GM21786 (cell line): ENCODE data around the gene RPTN.
"Not testable (repeated sequence)": the region's sequence is repeated elsewhere in the genome, so short reads cannot be mapped to it uniquely, and the experiment has no call there.

ENCODE experiments used
- ATAC-seq: cut with Tn5 transposase; IDR thresholded peaks from one replicate; pipeline ENCODE4 v1.9.1; 2021; ENCODE audit not compliant: unreplicated experiment

RPTN gene

GRCh38 chr1:152166966-152167365, 7.9 kb upstream of the RPTN start:
- no peak for ATAC-seq

- ATAC-seq = no peak
Observed at GRCh38 chr1:152165286-152166077, 6.5 kb upstream of the RPTN start.

GRCh38 chr1:152164517-152165136, 5.6 kb upstream of the RPTN start:
- ATAC-seq = no peak

- no peak for ATAC-seq
Observed at GRCh38 chr1:152162792-152163463, 3.9 kb upstream of the RPTN start.

GRCh38 chr1:152160576-152160975, 1.5 kb upstream of the RPTN start:
- no peak for ATAC-seq

GRCh38 chr1:152153996-152154395, 5.0 kb downstream of the RPTN start:
- no peak for ATAC-seq

- ATAC-seq = no peak
Observed at GRCh38 chr1:152151646-152152045, 7.4 kb downstream of the RPTN start.

GRCh38 chr1:152148981-152149380, 10.0 kb downstream of the RPTN start:
- no peak for ATAC-seq

- ATAC-seq = no peak
Observed at GRCh38 chr1:152148051-152148450, 11.0 kb downstream of the RPTN start.

- ATAC-seq = no peak
Observed at GRCh38 chr1:152145769-152146168, 13.3 kb downstream of the RPTN start.

- not testable (repeated sequence) for ATAC-seq
Observed at GRCh38 chr1:152144674-152145183, 14.3 kb downstream of the RPTN start.

GRCh38 chr1:152143150-152143887, 15.7 kb downstream of the RPTN start:
- ATAC-seq = peak; percentile 47

GRCh38 chr1:152141971-152142584, 16.9 kb downstream of the RPTN start:
- no peak for ATAC-seq

GRCh38 chr1:152137215-152137614, 21.8 kb downstream of the RPTN start:
- ATAC-seq = no peak

GRCh38 chr1:152130186-152130585, 28.8 kb downstream of the RPTN start:
- ATAC-seq = no peak

- ATAC-seq = no peak
Observed at GRCh38 chr1:152127673-152128072, 31.4 kb downstream of the RPTN start.

- ATAC-seq = no peak
Observed at GRCh38 chr1:152125834-152126443, 33.1 kb downstream of the RPTN start.

- ATAC-seq = no peak
Observed at GRCh38 chr1:152118915-152119314, 40.1 kb downstream of the RPTN start.

GRCh38 chr1:152115344-152115743, 43.7 kb downstream of the RPTN start, which contains the start of gene TCHH:
TCHH (minus strand) TSS chr1:152115444; CDS start chr1:152114080, 1,364 bp downstream.
- ATAC-seq = no peak

- no peak for ATAC-seq
Observed at GRCh38 chr1:152112885-152113432, 46.1 kb downstream of the RPTN start.
